ENCODE data around the gene GRPEL2. TPM values are rescaled to one million over a fixed set of nuclear protein-coding genes. Genes with fewer than 3 reads are reported as not detected.

GRPEL2 gene
- total RNA-seq, 1 experiment from 2014 or later, result 48.9 TPM

DNA sequence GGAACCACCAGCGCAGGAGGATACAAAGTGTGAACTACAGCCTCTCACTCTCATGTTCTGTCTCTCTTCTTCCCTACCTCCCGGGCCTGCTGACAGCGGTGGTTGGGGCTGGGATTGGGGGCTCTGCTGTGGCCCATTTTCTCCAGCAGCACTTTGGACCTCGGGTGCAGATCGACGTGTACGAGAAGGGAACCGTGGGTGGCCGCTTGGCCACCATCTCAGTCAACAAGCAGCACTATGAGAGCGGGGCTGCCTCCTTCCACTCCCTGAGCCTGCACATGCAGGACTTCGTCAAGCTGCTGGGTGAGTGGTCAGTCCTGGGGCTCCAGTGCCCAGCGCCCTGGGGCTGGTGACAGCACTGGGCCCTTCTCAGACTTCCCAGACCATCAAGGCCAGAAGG lies 17.2 kb downstream of the GRPEL2 start:
- Histone ChIP-seq H3K79me2 (ENCODE audit: insufficient read depth, low read length) (peaks cover 5% of the 10 kb centered on the region; the same call in 1 of the 2 replicates), H3K27ac (ENCODE audit: low read depth, low read length) (no peak overlapping the region), H3K9me3 (ENCODE audit: control insufficient read depth in 1 of 2, insufficient read depth in 1 of 2, low read depth in 1 of 2, low read length in 2 of 2) (no peaks in the 10 kb centered on the region), H3K27me3 (ENCODE audit: insufficient read depth, low read length) (no peaks in the 10 kb centered on the region), H3K9me2 (ENCODE audit: insufficient read depth) (no peaks in the 10 kb centered on the region), H3K4me3 (replicated peaks in 1 of 2; ENCODE audit: low read depth in 1 of 2, low read length in 2 of 2) (no peak overlapping the region), H4K20me1 (ENCODE audit: insufficient read depth) (no peaks in the 10 kb centered on the region), H2AFZ (ENCODE audit: low read depth, low read length, poor library complexity, severe bottlenecking) (no peak overlapping the region), H3K36me3 (ENCODE audit: control insufficient read depth in 1 of 2, insufficient read depth in 2 of 2, low read length in 2 of 2) (no peaks in the 10 kb centered on the region), H3K9ac (ENCODE audit: low read length) (no peak overlapping the region), H3K4me2 (ENCODE audit: low read length) (no peak overlapping the region), H3K4me1 (ENCODE audit: control insufficient read depth in 1 of 2, insufficient read depth in 2 of 2, low read length in 2 of 2) (peaks cover 0 to 16% of the 10 kb centered on the region in 2 experiments; a peak in 3 of 4 replicates)
- ATAC-seq, result no peak
- POLR2A ChIA-PET, result no interaction called here
- DNase-seq (ENCODE audit: low read depth, low spot score), result no peak
- TF ChIP-seq RAD21 (IDR thresholded peaks at IDR 0.05; ENCODE audit: low read depth) (no peak), POLR2A (IDR thresholded peaks at IDR 0.05; ENCODE audit: borderline replicate concordance, extremely low read depth, insufficient read depth, insufficient read length) (no peak), FOSL1 (IDR thresholded peaks at IDR 0.05; ENCODE audit: low read depth) (no peak), ELF1 (IDR thresholded peaks at IDR 0.05; ENCODE audit: borderline replicate concordance, low read depth) (no peak), TCF7L2 (IDR thresholded peaks at IDR 0.05; ENCODE audit: borderline replicate concordance, extremely low read depth, insufficient read depth, insufficient read length) (no peak), EZH2 (IDR thresholded peaks at IDR 0.05) (no peak), EZH2phosphoT487 (IDR thresholded peaks at IDR 0.05; ENCODE audit: borderline replicate concordance) (no peak), POLR2AphosphoS5 (IDR thresholded peaks at IDR 0.05; ENCODE audit: low read depth, low read length) (no peak)
- TF ChIP-seq, protein P1, sequence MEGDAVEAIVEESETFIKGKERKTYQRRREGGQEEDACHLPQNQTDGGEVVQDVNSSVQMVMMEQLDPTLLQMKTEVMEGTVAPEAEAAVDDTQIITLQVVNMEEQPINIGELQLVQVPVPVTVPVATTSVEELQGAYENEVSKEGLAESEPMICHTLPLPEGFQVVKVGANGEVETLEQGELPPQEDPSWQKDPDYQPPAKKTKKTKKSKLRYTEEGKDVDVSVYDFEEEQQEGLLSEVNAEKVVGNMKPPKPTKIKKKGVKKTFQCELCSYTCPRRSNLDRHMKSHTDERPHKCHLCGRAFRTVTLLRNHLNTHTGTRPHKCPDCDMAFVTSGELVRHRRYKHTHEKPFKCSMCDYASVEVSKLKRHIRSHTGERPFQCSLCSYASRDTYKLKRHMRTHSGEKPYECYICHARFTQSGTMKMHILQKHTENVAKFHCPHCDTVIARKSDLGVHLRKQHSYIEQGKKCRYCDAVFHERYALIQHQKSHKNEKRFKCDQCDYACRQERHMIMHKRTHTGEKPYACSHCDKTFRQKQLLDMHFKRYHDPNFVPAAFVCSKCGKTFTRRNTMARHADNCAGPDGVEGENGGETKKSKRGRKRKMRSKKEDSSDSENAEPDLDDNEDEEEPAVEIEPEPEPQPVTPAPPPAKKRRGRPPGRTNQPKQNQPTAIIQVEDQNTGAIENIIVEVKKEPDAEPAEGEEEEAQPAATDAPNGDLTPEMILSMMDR (IDR thresholded peaks at IDR 0.05 in 2 of 3, conservative IDR thresholded peaks at IDR 0.05 in 1 of 3; ENCODE audit: borderline replicate concordance in 1 of 3, insufficient read depth in 1 of 3, low read depth in 2 of 3, low read length in 2 of 3), result no peak
- CTCF ChIA-PET, result no interaction called here
- RAD21 ChIA-PET (ENCODE audit: low non-redundant PET in 1 of 2, low total read pairs in 2 of 2, uncharacterized antibody in 2 of 2, unreplicated experiment in 2 of 2), result no interaction called here
- no TSS peak for BruUV-seq (replicated peaks)
- intact Hi-C loops (cut with micrococcal nuclease), result no loop called here

DNA sequence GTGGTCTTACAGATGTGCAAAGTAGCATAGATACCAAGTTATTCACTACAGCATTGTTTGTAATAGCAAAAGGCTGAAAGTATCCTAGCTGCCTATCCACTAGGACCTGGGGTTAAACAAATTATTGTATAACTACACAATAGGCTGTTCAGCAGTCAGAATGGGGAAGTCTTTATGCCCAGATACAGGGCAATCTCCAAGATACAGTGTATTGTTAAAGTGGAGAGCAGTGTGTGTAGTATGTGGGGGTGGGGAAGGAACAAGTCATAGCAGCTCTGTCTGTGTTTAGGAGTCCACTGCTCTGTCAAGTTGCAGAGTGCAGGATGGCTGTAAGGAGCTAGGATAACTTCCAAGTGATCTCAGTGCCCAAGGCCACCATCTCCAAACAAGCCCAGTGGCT lies 18.1 kb downstream of the GRPEL2 start:
- Histone ChIP-seq H2AFZ (ENCODE audit: low read depth, low read length, poor library complexity, severe bottlenecking) (no peak overlapping the region), H3K9ac (ENCODE audit: low read length) (no peak overlapping the region), H3K79me2 (ENCODE audit: insufficient read depth, low read length) (peaks cover 2% of the 10 kb centered on the region; the same call in 1 of the 2 replicates), H3K4me3 (replicated peaks in 1 of 2; ENCODE audit: low read depth in 1 of 2, low read length in 2 of 2) (no peak overlapping the region), H3K9me3 (ENCODE audit: control insufficient read depth in 1 of 2, insufficient read depth in 1 of 2, low read depth in 1 of 2, low read length in 2 of 2) (no peaks in the 10 kb centered on the region), H4K20me1 (ENCODE audit: insufficient read depth) (no peaks in the 10 kb centered on the region), H3K9me2 (ENCODE audit: insufficient read depth) (no peaks in the 10 kb centered on the region), H3K4me2 (ENCODE audit: low read length) (no peak overlapping the region), H3K36me3 (ENCODE audit: control insufficient read depth in 1 of 2, insufficient read depth in 2 of 2, low read length in 2 of 2) (no peaks in the 10 kb centered on the region), H3K27ac (ENCODE audit: low read depth, low read length) (no peak overlapping the region), H3K4me1 (ENCODE audit: control insufficient read depth in 1 of 2, insufficient read depth in 2 of 2, low read length in 2 of 2) (peaks cover 4 to 18% of the 10 kb centered on the region in 2 experiments; a peak in 3 of 4 replicates), H3K27me3 (ENCODE audit: insufficient read depth, low read length) (no peaks in the 10 kb centered on the region)
- ATAC-seq (no peak), DNase-seq (ENCODE audit: low read depth, low spot score) (no peak)
- ChIA-PET CTCF (no interaction called here), POLR2A (no interaction called here), RAD21 (ENCODE audit: low non-redundant PET in 1 of 2, low total read pairs in 2 of 2, uncharacterized antibody in 2 of 2, unreplicated experiment in 2 of 2) (no interaction called here)
- no TSS peak for BruUV-seq (replicated peaks)
- TF ChIP-seq SIN3A (IDR thresholded peaks at IDR 0.05; ENCODE audit: low read depth) (no peak), CBX3 (IDR thresholded peaks at IDR 0.05; ENCODE audit: low read depth) (no peak), RAD21 (IDR thresholded peaks at IDR 0.05; ENCODE audit: low read depth) (no peak), ZNF274 (IDR thresholded peaks at IDR 0.05; ENCODE audit: low read depth, low read length) (no peak), POLR2A (IDR thresholded peaks at IDR 0.05; ENCODE audit: borderline replicate concordance, extremely low read depth, insufficient read depth, insufficient read length) (no peak), YY1 (IDR thresholded peaks at IDR 0.05; ENCODE audit: extremely low read depth, insufficient replicate concordance, low read depth, low read length) (no peak), JUND (IDR thresholded peaks at IDR 0.05) (no peak), POLR2AphosphoS5 (IDR thresholded peaks at IDR 0.05; ENCODE audit: low read depth, low read length) (no peak), ELF1 (IDR thresholded peaks at IDR 0.05; ENCODE audit: borderline replicate concordance, low read depth) (no peak), TCF7L2 (IDR thresholded peaks at IDR 0.05; ENCODE audit: borderline replicate concordance, extremely low read depth, insufficient read depth, insufficient read length) (no peak)
- TF ChIP-seq, protein P2, sequence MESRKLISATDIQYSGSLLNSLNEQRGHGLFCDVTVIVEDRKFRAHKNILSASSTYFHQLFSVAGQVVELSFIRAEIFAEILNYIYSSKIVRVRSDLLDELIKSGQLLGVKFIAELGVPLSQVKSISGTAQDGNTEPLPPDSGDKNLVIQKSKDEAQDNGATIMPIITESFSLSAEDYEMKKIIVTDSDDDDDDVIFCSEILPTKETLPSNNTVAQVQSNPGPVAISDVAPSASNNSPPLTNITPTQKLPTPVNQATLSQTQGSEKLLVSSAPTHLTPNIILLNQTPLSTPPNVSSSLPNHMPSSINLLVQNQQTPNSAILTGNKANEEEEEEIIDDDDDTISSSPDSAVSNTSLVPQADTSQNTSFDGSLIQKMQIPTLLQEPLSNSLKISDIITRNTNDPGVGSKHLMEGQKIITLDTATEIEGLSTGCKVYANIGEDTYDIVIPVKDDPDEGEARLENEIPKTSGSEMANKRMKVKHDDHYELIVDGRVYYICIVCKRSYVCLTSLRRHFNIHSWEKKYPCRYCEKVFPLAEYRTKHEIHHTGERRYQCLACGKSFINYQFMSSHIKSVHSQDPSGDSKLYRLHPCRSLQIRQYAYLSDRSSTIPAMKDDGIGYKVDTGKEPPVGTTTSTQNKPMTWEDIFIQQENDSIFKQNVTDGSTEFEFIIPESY (IDR thresholded peaks at IDR 0.05; ENCODE audit: extremely low read depth, insufficient replicate concordance, low read length), result no peak
- intact Hi-C loops (cut with micrococcal nuclease), result no loop called here
